K562 (cell line): ENCODE measurements around the gene CENPE. TPM values are rescaled to one million over a fixed set of nuclear protein-coding genes. Genes with fewer than 3 reads are reported as not detected.

Experiments used
- ARID1B ChIP-seq: fragments of 450-650 bp; IDR thresholded peaks from 2 replicates; pipeline ENCODE4 v1.6.1; 2016; ENCODE audit warnings: antibody characterized with exemption, mild to moderate bottlenecking, inconsistent platforms
- ATF3 ChIP-seq, 2 experiments: fragments of 450-650 bp in 1 of 2; sonication (generic) in 1 of 2; formaldehyde crosslinking in 1 of 2; IDR thresholded peaks in 1 of 2; conservative IDR thresholded peaks in 1 of 2; 2 replicates each; pipeline versions ENCODE4 v1.6.1 to v1.8.1; 2016 to 2023; ENCODE audit warnings: mild to moderate bottlenecking in 2 of 2, moderate library complexity in 2 of 2, inconsistent platforms in 1 of 2, missing genetic modification reagents in 1 of 2
- CCAR2 ChIP-seq: fragments of 200-400 bp; formaldehyde crosslinking; IDR thresholded peaks from 2 replicates; pipeline ENCODE4 v1.6.1; 2017; ENCODE audit warnings: mild to moderate bottlenecking, low read depth, low read length
- COPS2 ChIP-seq: fragments of 450-650 bp; conservative IDR thresholded peaks from 2 replicates; pipeline ENCODE4 v1.6.1; 2016; ENCODE audit warnings: mild to moderate bottlenecking, moderate library complexity
- CREB1 ChIP-seq, 2 experiments: sonication (generic) in 1 of 2; formaldehyde crosslinking in 1 of 2; IDR thresholded peaks; 2 replicates each; pipeline versions ENCODE4 v1.6.1 to v1.8.0; 2012 to 2022; ENCODE audit warnings: inconsistent platforms in 1 of 2, mild to moderate bottlenecking in 1 of 2, missing genetic modification reagents in 1 of 2, moderate library complexity in 1 of 2
- ELF1 ChIP-seq: fragments of 200-800 bp; sonication (Bioruptor generic); IDR thresholded peaks from 2 replicates; pipeline ENCODE4 v1.6.1; 2016; ENCODE audit warnings: missing genetic modification characterization, missing compliant biosample characterization
- MBD2 ChIP-seq: sonication (generic); IDR thresholded peaks from 2 replicates; pipeline ENCODE4 v1.6.1; 2016; ENCODE audit warnings: low read depth, borderline replicate concordance
- MNT ChIP-seq, 2 experiments: fragments of 450-650 bp; conservative IDR thresholded peaks; 2 replicates each; pipeline ENCODE4 v1.6.1; 2017; ENCODE audit warnings: mild to moderate bottlenecking in 2 of 2, moderate library complexity in 2 of 2
- REST ChIP-seq, 2 experiments: fragments of 450-650 bp; formaldehyde crosslinking in 1 of 2; IDR thresholded peaks; 2 replicates each; pipeline versions ENCODE4 v1.4.0 to v1.6.1; 2014 to 2020; ENCODE audit warnings: mild to moderate bottlenecking in 2 of 2, borderline replicate concordance in 1 of 2, low read depth in 1 of 2
- RFX7 ChIP-seq: fragments of 250-450 bp; sonication (Bioruptor Pico); IDR thresholded peaks from 2 replicates; pipeline ENCODE4 v1.5.1; 2021; ENCODE audit warnings: mild to moderate bottlenecking
- RNF2 ChIP-seq: sonication (generic); IDR thresholded peaks from 2 replicates; pipeline ENCODE4 v1.6.1; 2016
- SMARCB1 ChIP-seq: IDR thresholded peaks from 2 replicates; pipeline ENCODE4 v1.6.1; 2011; ENCODE audit warnings: improper control_type of control experiment, low read depth; ENCODE audit not compliant: insufficient read length
- SRSF7 ChIP-seq: fragments of 200-400 bp; formaldehyde crosslinking; optimal IDR thresholded peaks from 2 replicates; pipeline ENCODE3; 2017; ENCODE audit warnings: mild to moderate bottlenecking, low read depth, low read length
- TAF15 ChIP-seq: fragments of 200-400 bp; formaldehyde crosslinking; IDR thresholded peaks from 2 replicates; pipeline ENCODE4 v1.6.1; 2017; ENCODE audit warnings: mild to moderate bottlenecking, low read depth, low read length, moderate library complexity
- XRCC5 ChIP-seq: fragments of 200-400 bp; formaldehyde crosslinking; IDR thresholded peaks from 2 replicates; pipeline ENCODE4 v1.6.1; 2017; ENCODE audit warnings: low read depth, mild to moderate bottlenecking, low read length
- ZNF133 ChIP-seq: fragments of 250-450 bp; sonication (Bioruptor Pico); IDR thresholded peaks from 2 replicates; pipeline ENCODE4 v1.4.0; 2020; ENCODE audit warnings: mild to moderate bottlenecking
- ZSCAN32 ChIP-seq: fragments of 450-650 bp; formaldehyde crosslinking; IDR thresholded peaks from 2 replicates; pipeline ENCODE4 v1.4.0; 2020; ENCODE audit warnings: mild to moderate bottlenecking, moderate library complexity
- polyA plus RNA-seq, 8 experiments: library from polyadenylated mRNA; depleted of rRNA in 4 of 8; stranded (reverse) in 5 of 8; unstranded in 3 of 8; fragments of >200 nt; fragmentation: Nextera tagmentation in 2 of 8; fragmentation: Illumina TruSeq in 1 of 8; extraction: Ambion mirVana in 2 of 8; extraction: Trizol in 1 of 8; gene quantifications; 2 replicates each; pipeline versions ENCODE4 v1.2.1 to v1.2.3, GENCODE V29; 2011 to 2014; ENCODE audit warnings: inconsistent platforms in 1 of 8, missing spikeins in 1 of 8
- total RNA-seq, 7 experiments: library from RNA; depleted of rRNA in 6 of 7; stranded (reverse); fragments of >200 nt in 6 of 7; fragmentation: Illumina TruSeq in 2 of 7; extraction: Trizol in 2 of 7; gene quantifications; 2 replicates each; pipeline versions ENCODE4 v1.2.1 to v1.2.3, GENCODE V29; 2011 to 2021; ENCODE audit warnings: low replicate concordance in 1 of 7

CENPE gene
- total and polyA plus RNA-seq, 9 of the 15 experiments (the other 6 are each of a cell fraction or from before 2014, with no cell fraction given): 9.9 to 53.2 (median 27.4) TPM

- TF ChIP-seq XRCC5: no peak
- TF ChIP-seq RNF2: peak; percentile 38; the same call in 1 of the 2 replicates
- no peak for TF ChIP-seq MBD2
- no peak for TF ChIP-seq SRSF7
- no peak for TF ChIP-seq ATF3 (IDR thresholded peaks at IDR 0.05)
- peak; percentile 70; the same call in 1 of the 2 replicates for TF ChIP-seq ATF3 (CRISPR knock-in tag; conservative IDR thresholded peaks at IDR 0.05)
- no peak for TF ChIP-seq SMARCB1
- TF ChIP-seq ZNF133 (CRISPR knock-in tag): no peak
- peak; percentile 72 to 87 for TF ChIP-seq MNT (conservative IDR thresholded peaks at IDR 0.05)
- no peak for TF ChIP-seq ARID1B
- no peak for TF ChIP-seq RFX7 (CRISPR knock-in tag)
- TF ChIP-seq COPS2: no peak
- no peak for TF ChIP-seq REST (IDR thresholded peaks at IDR 0.05; ENCODE audit: borderline replicate concordance)
- TF ChIP-seq REST (CRISPR knock-in tag; IDR thresholded peaks at IDR 0.05; ENCODE audit: low read depth): no peak
- no peak for TF ChIP-seq ELF1 (tag)
- TF ChIP-seq CREB1 (IDR thresholded peaks at IDR 0.05): no peak
- peak; percentile 70 for TF ChIP-seq CREB1 (CRISPR knock-in tag; IDR thresholded peaks at IDR 0.05)
- no peak for TF ChIP-seq TAF15
- TF ChIP-seq CCAR2: no peak
- no peak for TF ChIP-seq ZSCAN32 (CRISPR knock-in tag)
Measured at GRCh38 chr4:103075894-103076746, 122.0 kb downstream of the CENPE start (continued).
